SJCRH30 (cell line): ENCODE data around the gene SLIT1. TPM values are rescaled to one million over a fixed set of nuclear protein-coding genes. Genes with fewer than 3 reads are reported as not detected.

Source experiments
- DNase-seq, 2 experiments: peaks; one replicate each; pipeline ENCODE4 v3.0.0-alpha.2; 2015 to 2020
- H3K27ac ChIP-seq: fragments of 250-450 bp; sonication (Bioruptor Pico); 2 replicates; pipeline ENCODE4 v1.5.1; 2020; ENCODE audit warnings: mild to moderate bottlenecking, moderate library complexity
- H3K27me3 ChIP-seq: fragments of 250-450 bp; sonication (Bioruptor Pico); 2 replicates; pipeline ENCODE4 v1.5.1; 2020; ENCODE audit warnings: mild to moderate bottlenecking, moderate library complexity
- H3K36me3 ChIP-seq: fragments of 250-450 bp; sonication (Bioruptor Pico); 2 replicates; pipeline ENCODE4 v1.5.1; 2020; ENCODE audit warnings: mild to moderate bottlenecking, moderate library complexity
- H3K4me1 ChIP-seq: fragments of 250-450 bp; sonication (Bioruptor Pico); 2 replicates; pipeline ENCODE4 v1.5.1; 2020; ENCODE audit warnings: mild to moderate bottlenecking, moderate library complexity
- H3K4me3 ChIP-seq: fragments of 250-450 bp; sonication (Bioruptor Pico); 2 replicates; pipeline ENCODE4 v1.5.1; 2020; ENCODE audit warnings: mild to moderate bottlenecking, moderate library complexity
- H3K9me3 ChIP-seq: fragments of 250-450 bp; sonication (Bioruptor Pico); replicated peaks from 2 replicates; pipeline ENCODE4 v1.5.1; 2020; ENCODE audit warnings: mild to moderate bottlenecking, moderate library complexity
- total RNA-seq: library from RNA; depleted of rRNA; stranded (reverse); fragments of >200 nt; shearing (Covaris generic); gene quantifications from 2 replicates; pipeline ENCODE4 v1.2.3, GENCODE V29; 2014

SLIT1 gene
- total RNA-seq, 1 experiment from 2014 or later, result 0.04 TPM

- Histone ChIP-seq H3K36me3 (no peaks in the 10 kb centered on the region), H3K27ac (no peak overlapping the region)
- DNase-seq, result peak in 1 of 2 experiments; percentile 37
These were observed 14.8 kb downstream of the SLIT1 start for GRCh38 chr10:97171001-97171400.

GRCh38 chr10:97169911-97170693, 15.7 kb downstream of the SLIT1 start:
- Histone ChIP-seq H3K4me1 (no peaks in the 10 kb centered on the region), H3K27me3 (no peaks in the 10 kb centered on the region), H3K36me3 (no peaks in the 10 kb centered on the region), H3K9me3 (no peaks in the 10 kb centered on the region), H3K4me3 (peak overlapping the region; percentile 26), H3K27ac (no peak overlapping the region)
- peak; percentile 26 to 37 for DNase-seq

More at GRCh38 chr10:97171001-97171400, 14.8 kb downstream of the SLIT1 start:
- Histone ChIP-seq H3K4me1 (no peaks in the 10 kb centered on the region), H3K9me3 (no peaks in the 10 kb centered on the region), H3K27me3 (no peaks in the 10 kb centered on the region), H3K4me3 (peak overlapping the region; percentile 26)

- DNase-seq, result no peak
- no peaks in the 10 kb centered on the region for H3K27me3 ChIP-seq
- H3K9me3 ChIP-seq, result no peaks in the 10 kb centered on the region
- H3K36me3 ChIP-seq, result no peaks in the 10 kb centered on the region
- H3K27ac ChIP-seq, result no peak overlapping the region
- H3K4me3 ChIP-seq, result no peak overlapping the region
- no peaks in the 10 kb centered on the region for H3K4me1 ChIP-seq
These were observed 16.7 kb downstream of the SLIT1 start for GRCh38 chr10:97169063-97169462.

GRCh38 chr10:97168645-97169044, 17.1 kb downstream of the SLIT1 start:
- Histone ChIP-seq H3K27me3 (no peaks in the 10 kb centered on the region), H3K4me3 (no peak overlapping the region), H3K36me3 (no peaks in the 10 kb centered on the region), H3K9me3 (no peaks in the 10 kb centered on the region), H3K27ac (no peak overlapping the region), H3K4me1 (no peaks in the 10 kb centered on the region)
- DNase-seq, result no peak

GRCh38 chr10:97165499-97165898, 20.3 kb downstream of the SLIT1 start:
- H3K27ac ChIP-seq, result no peak overlapping the region

GRCh38 chr10:97163781-97164501, 21.8 kb downstream of the SLIT1 start:
- no peak overlapping the region for H3K27ac ChIP-seq
- no peaks in the 10 kb centered on the region for H3K4me1 ChIP-seq
- 0 out of 2 replicates have a peak, but pooled peaks cover 2% of the 10 kb centered on the region for H3K27me3 ChIP-seq
- peak; percentile 20 to 54 for DNase-seq
- no peak overlapping the region for H3K4me3 ChIP-seq
- no peaks in the 10 kb centered on the region for H3K9me3 ChIP-seq
- no peaks in the 10 kb centered on the region for H3K36me3 ChIP-seq

More at GRCh38 chr10:97165499-97165898, 20.3 kb downstream of the SLIT1 start:
- Histone ChIP-seq H3K27me3 (0 out of 2 replicates have a peak, but pooled peaks cover 2% of the 10 kb centered on the region), H3K4me3 (no peak overlapping the region), H3K36me3 (no peaks in the 10 kb centered on the region), H3K9me3 (no peaks in the 10 kb centered on the region), H3K4me1 (no peaks in the 10 kb centered on the region)
- DNase-seq, result no peak

- Histone ChIP-seq H3K27me3 (0 out of 2 replicates have a peak, but pooled peaks cover 2% of the 10 kb centered on the region), H3K9me3 (no peaks in the 10 kb centered on the region), H3K36me3 (no peaks in the 10 kb centered on the region), H3K4me1 (no peaks in the 10 kb centered on the region), H3K27ac (no peak overlapping the region), H3K4me3 (no peak overlapping the region)
- DNase-seq, result no peak
These were observed 22.6 kb downstream of the SLIT1 start for GRCh38 chr10:97163181-97163580.

- Histone ChIP-seq H3K27me3 (0 out of 2 replicates have a peak, but pooled peaks cover 2% of the 10 kb centered on the region), H3K9me3 (no peaks in the 10 kb centered on the region), H3K36me3 (no peaks in the 10 kb centered on the region), H3K4me1 (peaks cover 4% of the 10 kb centered on the region; the same call in 1 of the 2 replicates), H3K4me3 (no peak overlapping the region), H3K27ac (no peak overlapping the region)
- DNase-seq, result no peak
These were observed 26.0 kb downstream of the SLIT1 start for GRCh38 chr10:97159646-97160305.

- H3K9me3 ChIP-seq, result no peaks in the 10 kb centered on the region
- no peaks in the 10 kb centered on the region for H3K27me3 ChIP-seq
- no peaks in the 10 kb centered on the region for H3K36me3 ChIP-seq
- H3K4me3 ChIP-seq, result no peak overlapping the region
- no peak for DNase-seq
- H3K27ac ChIP-seq, result no peak overlapping the region
- H3K4me1 ChIP-seq, result peaks cover 4% of the 10 kb centered on the region; the same call in 1 of the 2 replicates
These were observed 28.1 kb downstream of the SLIT1 start for GRCh38 chr10:97157578-97158095.

- H3K9me3 ChIP-seq, result no peaks in the 10 kb centered on the region
- no peak overlapping the region for H3K27ac ChIP-seq
- DNase-seq, result no peak
- H3K4me1 ChIP-seq, result peaks cover 4% of the 10 kb centered on the region; the same call in 1 of the 2 replicates
- no peaks in the 10 kb centered on the region for H3K27me3 ChIP-seq
- no peaks in the 10 kb centered on the region for H3K36me3 ChIP-seq
- H3K4me3 ChIP-seq, result no peak overlapping the region
These were observed 31.0 kb downstream of the SLIT1 start for GRCh38 chr10:97154781-97155180.

- H3K4me1 ChIP-seq, result peaks cover 4% of the 10 kb centered on the region; the same call in 1 of the 2 replicates
- H3K27me3 ChIP-seq, result no peaks in the 10 kb centered on the region
- DNase-seq, result no peak
- no peak overlapping the region for H3K4me3 ChIP-seq
- no peaks in the 10 kb centered on the region for H3K9me3 ChIP-seq
- H3K36me3 ChIP-seq, result no peaks in the 10 kb centered on the region
- no peak overlapping the region for H3K27ac ChIP-seq
These were observed 31.6 kb downstream of the SLIT1 start for GRCh38 chr10:97154162-97154561.

GRCh38 chr10:97153270-97153850, 32.4 kb downstream of the SLIT1 start:
- Histone ChIP-seq H3K27ac (no peak overlapping the region), H3K4me3 (no peak overlapping the region), H3K36me3 (no peaks in the 10 kb centered on the region), H3K9me3 (no peaks in the 10 kb centered on the region), H3K27me3 (no peaks in the 10 kb centered on the region), H3K4me1 (peaks cover 4% of the 10 kb centered on the region; the same call in 1 of the 2 replicates)
- no peak for DNase-seq

- Histone ChIP-seq H3K36me3 (no peaks in the 10 kb centered on the region), H3K27me3 (no peaks in the 10 kb centered on the region), H3K27ac (no peak overlapping the region), H3K4me1 (no peaks in the 10 kb centered on the region), H3K9me3 (no peaks in the 10 kb centered on the region), H3K4me3 (no peak overlapping the region)
- DNase-seq, result no peak
These were observed 34.3 kb downstream of the SLIT1 start for GRCh38 chr10:97151307-97151914.

- no peaks in the 10 kb centered on the region for H3K27me3 ChIP-seq
- no peak overlapping the region for H3K27ac ChIP-seq
- no peak overlapping the region for H3K4me3 ChIP-seq
- no peak for DNase-seq
- H3K4me1 ChIP-seq, result no peaks in the 10 kb centered on the region
- no peaks in the 10 kb centered on the region for H3K9me3 ChIP-seq
- no peaks in the 10 kb centered on the region for H3K36me3 ChIP-seq
These were observed 35.1 kb downstream of the SLIT1 start for GRCh38 chr10:97150616-97151015.
